GM12878 (cell line): Measurements from ENCODE around the gene CELSR1. TPM values are rescaled to one million over a fixed set of nuclear protein-coding genes. Genes with fewer than 3 reads are reported as not detected.

Experiments used
- ATAC-seq: fragments of 200-7000 bp; cut with Tn5 transposase; 3 replicates; pipeline ENCODE4 v1.9.1; 2020; ENCODE audit warnings: mild to moderate bottlenecking, moderate library complexity
- BruUV-seq: library from RNA; stranded (reverse); fragments of 400-500 nt; replicated peaks from 2 replicates; lab custom pipeline; 2021; lab: Mats Ljungman, UMichigan
- CTCF ChIA-PET: fragments of 300-600 bp; sonication (Branson Sonifier 250); formaldehyde crosslinking; extraction: SDS; loops from one replicate; lab custom pipeline; 2021; ENCODE audit warnings: inconsistent platforms; lab: Yijun Ruan, JAX
- POLR2A ChIA-PET: fragments of 350-600 bp; formaldehyde crosslinking; extraction: SDS; loops from one replicate; lab custom pipeline; 2021; ENCODE audit warnings: inconsistent platforms; lab: Charles Lee
- RAD21 ChIA-PET: fragments of 300-600 bp; sonication (Branson Sonifier 250); formaldehyde crosslinking; loops from one replicate; lab custom pipeline; 2023; ENCODE audit warnings: antibody characterized with exemption; ENCODE audit not compliant: unreplicated experiment; lab: Charles Lee
- SMC1A ChIA-PET: fragments of 300-600 bp; sonication (Branson Sonifier 250); formaldehyde crosslinking; loops from one replicate; lab custom pipeline; 2023; ENCODE audit not compliant: unreplicated experiment, uncharacterized antibody; lab: Charles Lee
- DNase-seq: peaks from one replicate; pipeline ENCODE4 v3.0.0-alpha.2; 2011; ENCODE audit warnings: low read depth, low spot score
- FAIRE-seq: peaks from 3 replicates; lab custom pipeline; 2011; peaks lifted over from hg19 to GRCh38; lab: Jason Lieb, UNC
- H2AFZ ChIP-seq: 2 replicates; pipeline ENCODE4 v1.6.0; 2011; ENCODE audit warnings: low read depth, low read length, control low read depth; ENCODE audit not compliant: control insufficient read depth
- H3K27ac ChIP-seq: 2 replicates; pipeline ENCODE4 v1.5.1; 2011; ENCODE audit warnings: control low read depth; ENCODE audit not compliant: control insufficient read depth, insufficient read depth
- H3K27me3 ChIP-seq, 2 experiments: replicated peaks in 1 of 2; 2 replicates each; pipeline versions ENCODE4 v1.6.0 to v1.6.1; 2011; ENCODE audit warnings: low read length in 1 of 2; ENCODE audit not compliant: control insufficient read depth in 2 of 2, insufficient read depth in 2 of 2
- H3K36me3 ChIP-seq, 2 experiments: 2 replicates each; pipeline ENCODE4 v1.5.1; 2011; ENCODE audit warnings: low read length in 1 of 2; ENCODE audit not compliant: control insufficient read depth in 2 of 2, insufficient read depth in 2 of 2
- H3K4me1 ChIP-seq: 2 replicates; pipeline ENCODE4 v1.6.1; 2011; ENCODE audit warnings: mild to moderate bottlenecking, low read length, moderate library complexity, mixed read lengths; ENCODE audit not compliant: control insufficient read depth, insufficient read depth
- H3K4me2 ChIP-seq: 2 replicates; pipeline ENCODE4 v1.6.0; 2011; ENCODE audit warnings: control low read depth; ENCODE audit not compliant: control insufficient read depth, insufficient read depth
- H3K4me3 ChIP-seq: fragments of 200-600 bp; sonication (generic); 2 replicates; pipeline ENCODE4 v1.5.1; 2016
- H3K79me2 ChIP-seq: 2 replicates; pipeline ENCODE4 v1.6.0; 2011; ENCODE audit warnings: low read length; ENCODE audit not compliant: control insufficient read depth, insufficient read depth
- H3K9ac ChIP-seq: 2 replicates; pipeline ENCODE4 v1.8.0; 2011; ENCODE audit warnings: low read length, control low read depth, mixed read lengths; ENCODE audit not compliant: control insufficient read depth, insufficient read depth
- H3K9me3 ChIP-seq: replicated peaks from 3 replicates; pipeline ENCODE4 v1.5.1; 2011; ENCODE audit warnings: mild to moderate bottlenecking, low read length; ENCODE audit not compliant: control insufficient read depth, insufficient read depth
- H4K20me1 ChIP-seq: 2 replicates; pipeline ENCODE4 v1.6.0; 2011; ENCODE audit not compliant: control insufficient read depth, insufficient read depth
- ATF2 ChIP-seq: IDR thresholded peaks from 2 replicates; pipeline ENCODE4 v1.6.1; 2012; ENCODE audit warnings: low read length, inconsistent platforms
- ATF3 ChIP-seq: IDR thresholded peaks from 2 replicates; pipeline ENCODE4 v1.6.1; 2011; ENCODE audit warnings: low read depth, mild to moderate bottlenecking, low read length, moderate library complexity, borderline replicate concordance; ENCODE audit errors: extremely low read depth
- CHD2 ChIP-seq: IDR thresholded peaks from 2 replicates; pipeline ENCODE4 v1.6.1; 2011; ENCODE audit warnings: low read depth, low read length, improper control_type of control experiment, borderline replicate concordance
- EGR1 ChIP-seq, 2 experiments: IDR thresholded peaks; 1 replicate in 1 of 2; 2 replicates in 1 of 2; pipeline ENCODE4 v1.6.1; 2011 to 2012; ENCODE audit warnings: low read depth in 2 of 2, low read length in 2 of 2, borderline replicate concordance in 1 of 2, mild to moderate bottlenecking in 1 of 2, moderate library complexity in 1 of 2
- EZH2 ChIP-seq: IDR thresholded peaks from 2 replicates; pipeline ENCODE4 v1.6.1; 2012; ENCODE audit warnings: low read depth, mild to moderate bottlenecking, control low read depth, inconsistent platforms, low read length, borderline replicate concordance; ENCODE audit not compliant: control insufficient read depth
- GABPA ChIP-seq: IDR thresholded peaks from 2 replicates; pipeline ENCODE4 v1.6.1; 2014; ENCODE audit warnings: antibody characterized with exemption, low read depth, mild to moderate bottlenecking, inconsistent platforms
- NBN ChIP-seq: fragments of 450-650 bp; IDR thresholded peaks from 2 replicates; pipeline ENCODE4 v1.6.1; 2016
- NFIC ChIP-seq: IDR thresholded peaks from 2 replicates; pipeline ENCODE4 v1.6.1; 2012; ENCODE audit warnings: low read depth, mild to moderate bottlenecking, inconsistent platforms, low read length, moderate library complexity
- NFYA ChIP-seq: IDR thresholded peaks from 2 replicates; pipeline ENCODE4 v1.6.1; 2011; ENCODE audit warnings: low read depth, mild to moderate bottlenecking, low read length, improper control_type of control experiment, borderline replicate concordance
- RB1 ChIP-seq: fragments of 450-650 bp; formaldehyde crosslinking; IDR thresholded peaks from 2 replicates; pipeline ENCODE4 v1.6.1; 2017; ENCODE audit warnings: mild to moderate bottlenecking, borderline replicate concordance
- RELB ChIP-seq: fragments of 450-650 bp; IDR thresholded peaks from 2 replicates; pipeline ENCODE4 v1.6.1; 2017; ENCODE audit warnings: low read depth, mild to moderate bottlenecking, moderate library complexity
- SMAD5 ChIP-seq: IDR thresholded peaks from 2 replicates; pipeline ENCODE4 v1.6.1; 2016; ENCODE audit warnings: antibody characterized with exemption, low read depth
- SP1 ChIP-seq: IDR thresholded peaks from one replicate; pipeline ENCODE4 v1.6.1; 2011; ENCODE audit warnings: low read depth, low read length
- STAT1 ChIP-seq: fragments of 450-650 bp; conservative IDR thresholded peaks from 2 replicates; pipeline ENCODE4 v1.6.1; 2014; ENCODE audit warnings: antibody characterized with exemption, mild to moderate bottlenecking
- USF1 ChIP-seq: IDR thresholded peaks from 2 replicates; pipeline ENCODE4 v1.6.1; 2011; ENCODE audit warnings: borderline replicate concordance, low read depth, mild to moderate bottlenecking, moderate library complexity, mixed read lengths, low read length; ENCODE audit not compliant: insufficient read depth; ENCODE audit errors: extremely low read length
- ZBED1 ChIP-seq: IDR thresholded peaks from 2 replicates; pipeline ENCODE4 v1.6.1; 2016; ENCODE audit warnings: borderline replicate concordance
- ZNF687 ChIP-seq: fragments of 450-650 bp; IDR thresholded peaks from 2 replicates; pipeline ENCODE4 v1.6.1; 2017; ENCODE audit warnings: mild to moderate bottlenecking, moderate library complexity
- WGBS: methylation state at CpG from one replicate; pipeline ENCODE4 v1.1.6; 2016; ENCODE audit warnings: low lambda C conversion rate; ENCODE audit not compliant: insufficient replicate concordance, insufficient coverage; ENCODE audit errors: missing lambda C conversion rate; 5-methylcytosine and 5-hydroxymethylcytosine counted together
- in situ Hi-C: fragments of 300-500 bp; cut with MboI; formaldehyde crosslinking; loops from 9 replicates; pipeline ENCODE4 v1.14.3; 2018; ENCODE audit warnings: mixed read lengths
- intact Hi-C: fragments of 100-400 bp; cut with micrococcal nuclease; formaldehyde crosslinking; loops from one replicate; pipeline ENCODE4 v1.14.2; 2022; ENCODE audit not compliant: unreplicated experiment
- polyA plus RNA-seq, 11 experiments: library from polyadenylated mRNA; depleted of rRNA in 4 of 11; unstranded in 6 of 11; stranded (reverse) in 5 of 11; fragments of >200 nt; fragmentation: Nextera tagmentation in 4 of 11; fragmentation: Illumina TruSeq in 1 of 11; extraction: Ambion mirVana in 4 of 11; extraction: Trizol in 1 of 11; gene quantifications; 1 replicate in 1 of 11; 2 replicates in 10 of 11; pipeline versions ENCODE4 v1.2.1 to v1.2.3, GENCODE V29; 2011 to 2016; ENCODE audit warnings: inconsistent platforms in 2 of 11, missing spikeins in 2 of 11, low read depth in 1 of 11
- total RNA-seq, 4 experiments: library from RNA; depleted of rRNA in 3 of 4; stranded (reverse); fragments of >200 nt in 3 of 4; fragmentation: Illumina TruSeq in 1 of 4; extraction: Trizol in 1 of 4; gene quantifications; 2 replicates each; pipeline versions ENCODE4 v1.2.1 to v1.2.3, GENCODE V29; 2013 to 2021

Gene CELSR1
- total and polyA plus RNA-seq, 10 of the 15 experiments (the other 5 are each of a cell fraction or from before 2014, with no cell fraction given) = 0.05 to 1.7 (median 0.35) TPM; not detected in 2

DNA sequence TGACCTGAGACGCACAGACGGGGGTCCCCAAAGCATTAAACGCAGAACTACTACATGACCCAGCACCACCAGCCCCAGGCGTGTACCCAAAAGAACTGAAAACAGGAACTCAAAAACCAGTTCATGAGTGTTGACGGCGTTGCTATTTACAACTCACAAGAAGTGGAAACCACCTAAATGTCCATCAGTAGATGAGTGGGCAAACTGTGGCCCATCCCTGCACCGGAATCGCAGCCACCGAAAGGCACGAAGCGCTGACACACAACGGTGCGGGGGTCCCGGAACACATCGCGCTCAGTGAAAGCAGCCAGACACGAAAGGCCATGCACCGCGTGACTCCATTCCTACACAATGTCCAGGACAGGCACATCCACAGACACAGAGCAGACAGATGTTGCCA is 122.7 kb downstream of the CELSR1 start:
- ATAC-seq (peak; percentile 87), FAIRE-seq (no peak), DNase-seq (no peak)
- Histone ChIP-seq H3K4me2 (no peak overlapping the region), H3K36me3 (no peaks in the 10 kb centered on the region), H3K9me3 (no peaks in the 10 kb centered on the region; the same call in 2 of the 3 replicates), H2AFZ (no peak overlapping the region), H3K4me1 (peaks cover 6% of the 10 kb centered on the region; the same call in 1 of the 2 replicates), H3K27me3 (no peaks in the 10 kb centered on the region), H3K79me2 (no peaks in the 10 kb centered on the region), H3K4me3 (no peak overlapping the region), H3K27ac (no peak overlapping the region), H4K20me1 (no peaks in the 10 kb centered on the region), H3K9ac (no peak overlapping the region)
- ChIA-PET POLR2A (no interaction called here), CTCF (no interaction called here), SMC1A (no interaction called here), RAD21 (no interaction called here)
- intact Hi-C loops (no loop called here), in situ Hi-C loops (no loop called here)
- WGBS = 33% methylated on average over 19 of the region's 19 CpGs
- BruUV-seq = no TSS peak
- no peak for TF ChIP-seq ATF3
- TF ChIP-seq CHD2 = 0 out of 2 replicates have a peak, but pooled peaks have one; percentile 23
- TF ChIP-seq NFYA = no peak
- TF ChIP-seq USF1 = no peak
- TF ChIP-seq STAT1 = no peak
- TF ChIP-seq ZNF687 = 0 out of 2 replicates have a peak, but pooled peaks have one; percentile 45
- peak; percentile 38 for TF ChIP-seq SP1
- no peak for TF ChIP-seq NFIC
- no peak for TF ChIP-seq RB1
- TF ChIP-seq EGR1 (IDR thresholded peaks at IDR 0.05; ENCODE audit: borderline replicate concordance in 1 of 2, low read depth in 2 of 2, low read length in 2 of 2) = no peak
- TF ChIP-seq GABPA = no peak
- no peak for TF ChIP-seq EZH2
- TF ChIP-seq RELB = peak; percentile 78; the same call in 1 of the 2 replicates
- no peak for TF ChIP-seq ATF2
- no peak for TF ChIP-seq SMAD5
- no peak for TF ChIP-seq NBN
- no peak for TF ChIP-seq ZBED1
